T-helper 17 cell (primary cell): ENCODE measurements around the gene CNTFR. TPM values are rescaled to one million over a fixed set of nuclear protein-coding genes. Genes with fewer than 3 reads are reported as not detected.

ENCODE experiments used
- total RNA-seq, 4 donors: library from RNA in 2 of 4; stranded (reverse) in 2 of 4; gene quantifications; one replicate each; pipeline ENCODE4 v1.2.3 and lab custom pipeline; 2022 to 2026

The CNTFR gene
- total RNA-seq, 2 donors from 2014 or later, result not detected

Other genes starting within 250 kb of the CNTFR start
- gene MYORG, start 212.8 kb downstream of the CNTFR start, total RNA-seq, result under 1 TPM; 0.42 to 0.65 TPM
- gene FAM219A, start 131.2 kb downstream of the CNTFR start, total RNA-seq, result 10 to 100 TPM; 12.3 to 13.4 TPM
- gene DNAI1, start 130.9 kb downstream of the CNTFR start, total RNA-seq, result not detected
- gene ENHO, start 66.7 kb downstream of the CNTFR start, total RNA-seq, result 1 to 10 TPM in 1 of 2 donors, not detected in 1; 1.4 TPM
- gene RPP25L, start 22.4 kb upstream of the CNTFR start, total RNA-seq, result 1 to 10 TPM; 8.3 to 9.0 TPM
- 10 to 100 TPM; 76.4 to 82.4 TPM for gene DCTN3, start 30.8 kb upstream of the CNTFR start, total RNA-seq
- gene ARID3C, start 39.3 kb upstream of the CNTFR start, total RNA-seq, result under 1 TPM in 1 of 2 donors, not detected in 1; 0.27 TPM
- gene SIGMAR1, start 48.1 kb upstream of the CNTFR start, total RNA-seq, result 10 to 100 TPM; 30.2 to 39.4 TPM
- 100 to 1,000 TPM; 155 to 208 TPM for gene GALT, start 57.0 kb upstream of the CNTFR start, total RNA-seq
- gene IL11RA, start 62.5 kb upstream of the CNTFR start, total RNA-seq, result 100 to 1,000 TPM; 168 to 195 TPM
- not detected for gene CCL27, start 72.9 kb upstream of the CNTFR start, total RNA-seq
- not detected for gene CCL19, start 101.6 kb upstream of the CNTFR start, total RNA-seq
- not detected for gene CCL21, start 120.4 kb upstream of the CNTFR start, total RNA-seq